ENCODE results near the gene ARID3A.

DNA sequence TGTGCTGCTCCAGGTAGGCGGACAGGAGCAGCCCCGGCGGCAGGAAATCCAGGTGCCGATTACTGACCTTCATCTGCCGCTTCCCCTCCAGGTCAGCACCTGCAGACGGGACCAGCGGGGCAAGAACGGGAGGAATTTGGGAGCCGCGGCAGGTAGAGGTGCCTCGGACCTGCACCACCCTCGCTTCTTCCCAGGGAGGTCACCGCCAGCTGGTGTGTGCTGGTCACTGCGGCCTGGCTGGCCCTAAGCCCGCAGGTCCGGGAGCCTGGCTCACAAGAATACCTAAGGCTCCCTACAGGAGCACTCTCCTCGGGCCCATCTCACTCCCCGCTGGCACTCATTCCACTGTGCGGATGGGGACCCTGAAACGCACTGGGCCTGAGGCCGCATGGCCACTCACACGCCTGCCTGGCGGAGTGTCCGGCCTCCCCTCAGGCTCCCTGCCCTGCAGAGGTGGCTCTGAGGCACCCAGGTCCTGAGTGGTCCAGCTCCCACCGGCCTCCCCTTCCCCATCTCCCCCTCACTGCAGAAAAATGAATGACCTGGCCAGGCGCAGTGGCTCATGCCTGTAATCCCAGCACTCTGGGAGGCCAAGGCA is 28.3 kb upstream of the ARID3A start:
- TF ChIP-seq POLR2AphosphoS5 (IDR thresholded peaks at IDR 0.05; ENCODE audit: low read depth, low read length) (no peak), POLR2A (IDR thresholded peaks at IDR 0.05; ENCODE audit: low read depth, low read length) (no peak)
